MCF 10A (cell line): ENCODE data around the gene NFYC. TPM values are rescaled to one million over a fixed set of nuclear protein-coding genes. Genes with fewer than 3 reads are reported as not detected.

Experiments
- BruUV-seq: library from RNA; stranded (reverse); fragments of 400-500 nt; replicated peaks from 2 replicates; lab custom pipeline; 2021; lab: Mats Ljungman, UMichigan
- CTCF ChIA-PET: fragments of 300-600 bp; sonication (Branson Sonifier 250); formaldehyde crosslinking; extraction: SDS; loops from one replicate; lab custom pipeline; 2021; ENCODE audit warnings: antibody characterized with exemption, inconsistent platforms; lab: Yijun Ruan, JAX
- POLR2A ChIA-PET: fragments of 300-600, 350-650 bp; sonication (Branson Sonifier 250); formaldehyde crosslinking; extraction: SDS; loops from one replicate; lab custom pipeline; 2020; ENCODE audit warnings: antibody characterized with exemption, inconsistent platforms; lab: Yijun Ruan, JAX
- DNase-seq: peaks from one replicate; pipeline ENCODE4 v3.0.0-alpha.2; 2018; ENCODE audit not compliant: unreplicated experiment
- H3K27ac Mint-ChIP-seq: one replicate; pipeline ENCODE4 v1.8.0; 2022; ENCODE audit warnings: mild to moderate bottlenecking, low read depth, mixed read lengths; ENCODE audit not compliant: unreplicated experiment
- H3K27me3 Mint-ChIP-seq: one replicate; pipeline ENCODE4 v1.8.0; 2022; ENCODE audit warnings: mixed read lengths; ENCODE audit not compliant: insufficient read depth, unreplicated experiment
- H3K36me3 Mint-ChIP-seq: one replicate; pipeline ENCODE4 v1.8.0; 2022; ENCODE audit warnings: mild to moderate bottlenecking, moderate library complexity, mixed read lengths; ENCODE audit not compliant: insufficient read depth, unreplicated experiment
- H3K4me1 Mint-ChIP-seq: one replicate; pipeline ENCODE4 v1.8.0; 2022; ENCODE audit warnings: mixed read lengths; ENCODE audit not compliant: insufficient read depth, unreplicated experiment
- H3K4me3 Mint-ChIP-seq: one replicate; pipeline ENCODE4 v1.8.0; 2022; ENCODE audit warnings: mild to moderate bottlenecking, moderate library complexity, mixed read lengths; ENCODE audit not compliant: unreplicated experiment
- H3K9me3 Mint-ChIP-seq: one replicate; pipeline ENCODE4 v1.8.0; 2022; ENCODE audit warnings: mixed read lengths; ENCODE audit not compliant: unreplicated experiment
- CTCF ChIP-seq: fragments of 200-600 bp; IDR thresholded peaks from one replicate; pipeline ENCODE4 v1.8.0; 2022; ENCODE audit warnings: antibody characterized with exemption, mild to moderate bottlenecking; ENCODE audit not compliant: unreplicated experiment
- intact Hi-C: fragments of 100-400 bp; cut with micrococcal nuclease; formaldehyde crosslinking; loops from 2 replicates; pipeline ENCODE4 v1.14.1; 2022
- total RNA-seq: library from RNA; stranded (reverse); gene quantifications from 2 replicates; pipeline ENCODE4 v1.2.3, GENCODE V29; 2022

NFYC gene
- total RNA-seq, 1 experiment from 2014 or later = 69.6 TPM

- DNase-seq = no peak
- Mint-ChIP-seq H3K4me3 (no peak overlapping the region), H3K27me3 (no peaks in the 10 kb centered on the region), H3K4me1 (peaks cover 5% of the 10 kb centered on the region), H3K27ac (peak overlapping the region; percentile 49), H3K36me3 (peaks cover 28% of the 10 kb centered on the region), H3K9me3 (no peaks in the 10 kb centered on the region)
- no TSS peak for BruUV-seq
- intact Hi-C loops = no loop called here
- TF ChIP-seq CTCF = no peak
- POLR2A ChIA-PET = interaction anchor here (18.2 kb wide), 1 partner anchor 30 kb away, joined by 633 read pairs; no protein-coding TSS in a partner anchor
- CTCF ChIA-PET = no interaction called here
Observed at GRCh38 chr1:40687059-40687458, 4.4 kb upstream of the NFYC start.

GRCh38 chr1:40687661-40688060 lies 3.8 kb upstream of the NFYC start:
- CTCF ChIA-PET = no interaction called here
- DNase-seq = no peak
- Mint-ChIP-seq H3K9me3 (no peaks in the 10 kb centered on the region), H3K4me3 (no peak overlapping the region), H3K4me1 (peaks cover 11% of the 10 kb centered on the region), H3K27me3 (no peaks in the 10 kb centered on the region), H3K36me3 (peaks cover 28% of the 10 kb centered on the region), H3K27ac (peak overlapping the region; percentile 49)
- BruUV-seq = no TSS peak
- no peak for TF ChIP-seq CTCF
- POLR2A ChIA-PET = interaction anchor here (18.2 kb wide), 1 partner anchor 30 kb away, joined by 633 read pairs; no protein-coding TSS in a partner anchor
- intact Hi-C loops = no loop called here

GRCh38 chr1:40689737-40690136 lies 1.8 kb upstream of the NFYC start:
- POLR2A ChIA-PET = interaction anchor here (1.1 to 18.2 kb wide), 6 partner anchors 9 to 294 kb away, joined by 3 to 633 read pairs (median 8); no protein-coding TSS in a partner anchor
- TF ChIP-seq CTCF = no peak
- H3K4me1 Mint-ChIP-seq = peaks cover 18% of the 10 kb centered on the region
- peaks cover 33% of the 10 kb centered on the region for H3K36me3 Mint-ChIP-seq
- no peaks in the 10 kb centered on the region for H3K27me3 Mint-ChIP-seq
- CTCF ChIA-PET = interaction anchor here (0.8 to 3.4 kb wide), 6 partner anchors 20 to 263 kb away, joined by 3 to 19 read pairs (median 3); no protein-coding TSS in a partner anchor
- no peaks in the 10 kb centered on the region for H3K9me3 Mint-ChIP-seq
- no peak overlapping the region for H3K27ac Mint-ChIP-seq
- no peak for DNase-seq
- intact Hi-C loops = no loop called here
- no peak overlapping the region for H3K4me3 Mint-ChIP-seq
- no TSS peak for BruUV-seq

GRCh38 chr1:40690771-40691537 lies 550 bp upstream of the NFYC start:
- DNase-seq = no peak
- Mint-ChIP-seq H3K27ac (peak overlapping the region; percentile 44), H3K36me3 (peaks cover 23% of the 10 kb centered on the region), H3K9me3 (no peaks in the 10 kb centered on the region), H3K27me3 (no peaks in the 10 kb centered on the region), H3K4me3 (peak overlapping the region; percentile 75), H3K4me1 (peaks cover 18% of the 10 kb centered on the region)
- ChIA-PET CTCF (interaction anchor here (0.6 to 3.4 kb wide), 11 partner anchors 8 to 288 kb away, joined by 3 to 19 read pairs (median 3); no protein-coding TSS in a partner anchor), POLR2A (interaction anchor here (0.6 to 18.2 kb wide), 28 partner anchors 10 to 977 kb away, joined by 3 to 633 read pairs (median 6); partner anchors contain the start of genes CITED4, CTPS1, RIMS3 and SMAP2)
- no peak for TF ChIP-seq CTCF
- intact Hi-C loops = no loop called here
- BruUV-seq = TSS peak; percentile 66
